Effector CD4-positive, alpha-beta T cell (primary cell): ENCODE measurements around the gene VTI1A.
"Not testable (repeated sequence)": the region's sequence is repeated elsewhere in the genome, so short reads cannot be mapped to it uniquely, and the experiment has no call there.

Experiments
- DNase-seq: peaks from one replicate; pipeline ENCODE4 v3.0.0-alpha.2; 2020

VTI1A gene

GRCh38 chr10:112842832-112843360 lies 395.9 kb downstream of the VTI1A start:
- DNase-seq = no peak

- no peak for DNase-seq
These were observed 396.6 kb downstream of the VTI1A start for GRCh38 chr10:112843623-112844022.

GRCh38 chr10:112844681-112845544 lies 397.9 kb downstream of the VTI1A start:
- DNase-seq = no peak

GRCh38 chr10:112847778-112848177 lies 400.8 kb downstream of the VTI1A start:
- DNase-seq = no peak

GRCh38 chr10:112848228-112848627 lies 401.2 kb downstream of the VTI1A start:
- no peak for DNase-seq

- no peak for DNase-seq
These were observed 401.9 kb downstream of the VTI1A start for GRCh38 chr10:112848868-112849430.

- DNase-seq = no peak
These were observed 402.5 kb downstream of the VTI1A start for GRCh38 chr10:112849546-112849945.

GRCh38 chr10:112851181-112851580 lies 404.2 kb downstream of the VTI1A start:
- no peak for DNase-seq

GRCh38 chr10:112851588-112852211 lies 404.7 kb downstream of the VTI1A start:
- DNase-seq = no peak

GRCh38 chr10:112852306-112852705 lies 405.3 kb downstream of the VTI1A start:
- no peak for DNase-seq

GRCh38 chr10:112855134-112855533 lies 408.1 kb downstream of the VTI1A start:
- no peak for DNase-seq

GRCh38 chr10:112857493-112857892 lies 410.5 kb downstream of the VTI1A start:
- no peak for DNase-seq

GRCh38 chr10:112858986-112859651 lies 412.1 kb downstream of the VTI1A start:
- DNase-seq = no peak

- DNase-seq = no peak
These were observed 412.8 kb downstream of the VTI1A start for GRCh38 chr10:112859793-112860192.

- DNase-seq = not testable (repeated sequence)
These were observed 416.4 kb downstream of the VTI1A start for GRCh38 chr10:112863461-112863860.
